ENCODE data around the gene BRF1. TPM values are rescaled to one million over a fixed set of nuclear protein-coding genes. Genes with fewer than 3 reads are reported as not detected.
"Not testable (repeated sequence)": the region's sequence is repeated elsewhere in the genome, so short reads cannot be mapped to it uniquely, and the experiment has no call there.

Gene BRF1
- total and polyA plus RNA-seq, 5 donors = 17.9 to 21.1 (median 18.2) TPM

GRCh38 chr14:105303949-105304348 lies 3.1 kb upstream of the BRF1 start:
- 73% methylated on average over 6 of the region's 6 CpGs for WGBS
- peak in 2 of 3 donors; percentile 30 to 35 for DNase-seq
- Histone ChIP-seq H3K4me1 (ENCODE audit: control insufficient read depth, insufficient read depth, low read length) (peaks cover 6% of the 10 kb centered on the region), H3K27me3 (ENCODE audit: control insufficient read depth, insufficient read depth) (no peaks in the 10 kb centered on the region), H3K4me3 (ENCODE audit: low read length) (no peak overlapping the region), H3K27ac (ENCODE audit: low read length) (no peak overlapping the region), H3K9me3 (ENCODE audit: control insufficient read depth, low read length) (no peaks in the 10 kb centered on the region)
- no peak for ATAC-seq
- intact Hi-C loops (cut with DNase I) = no loop called here

GRCh38 chr14:105301915-105302249 lies 1.1 kb upstream of the BRF1 start:
- H3K4me3 ChIP-seq (ENCODE audit: low read length); H3K27me3 ChIP-seq (ENCODE audit: control insufficient read depth, insufficient read depth); ATAC-seq; DNase-seq; H3K4me1 ChIP-seq (ENCODE audit: control insufficient read depth, insufficient read depth, low read length); intact Hi-C loops (cut with DNase I); H3K9me3 ChIP-seq (ENCODE audit: control insufficient read depth, low read length): not testable (repeated sequence)
- WGBS = 74% methylated on average over 11 of the region's 11 CpGs
- peak overlapping the region; percentile 85 for H3K27ac ChIP-seq (ENCODE audit: low read length)

GRCh38 chr14:105301103-105301914 lies 508 bp upstream of the BRF1 start:
- Histone ChIP-seq H3K4me3 (ENCODE audit: low read length) (peak overlapping the region; percentile 73), H3K27me3 (ENCODE audit: control insufficient read depth, insufficient read depth) (no peaks in the 10 kb centered on the region), H3K4me1 (ENCODE audit: control insufficient read depth, insufficient read depth, low read length) (peaks cover 6% of the 10 kb centered on the region), H3K9me3 (ENCODE audit: control insufficient read depth, low read length) (no peaks in the 10 kb centered on the region), H3K27ac (ENCODE audit: low read length) (peak overlapping the region; percentile 92)
- DNase-seq (peak; percentile 99 to 100 (median 100)), ATAC-seq (peak; percentile 96 to 97)
- 6% methylated on average over 65 of the region's 65 CpGs for whole genome bisulfite sequencing
- intact Hi-C loops (cut with DNase I) = no loop called here

- Histone ChIP-seq H3K27ac (ENCODE audit: low read length) (peak overlapping the region; percentile 92), H3K27me3 (ENCODE audit: control insufficient read depth, insufficient read depth) (no peaks in the 10 kb centered on the region), H3K4me3 (ENCODE audit: low read length) (peak overlapping the region; percentile 73), H3K9me3 (ENCODE audit: control insufficient read depth, low read length) (no peaks in the 10 kb centered on the region), H3K4me1 (ENCODE audit: control insufficient read depth, insufficient read depth, low read length) (peaks cover 6% of the 10 kb centered on the region)
- WGBS = 6% methylated on average over 54 of the region's 54 CpGs
- intact Hi-C loops (cut with DNase I) = no loop called here
- DNase-seq (peak; percentile 53 to 85 (median 58)), ATAC-seq (peak; percentile 0 to 2)
Measured at GRCh38 chr14:105299654-105300541, 903 bp downstream of the BRF1 start.

GRCh38 chr14:105297311-105297710 lies 3.5 kb downstream of the BRF1 start:
- H3K27me3 ChIP-seq (ENCODE audit: control insufficient read depth, insufficient read depth); H3K9me3 ChIP-seq (ENCODE audit: control insufficient read depth, low read length); H3K4me3 ChIP-seq (ENCODE audit: low read length); intact Hi-C loops (cut with DNase I); ATAC-seq; H3K27ac ChIP-seq (ENCODE audit: low read length): not testable (repeated sequence)
- peaks cover 14% of the 10 kb centered on the region for H3K4me1 ChIP-seq (ENCODE audit: control insufficient read depth, insufficient read depth, low read length)
- DNase-seq = peak in 1 of 3 donors; percentile 1
- 97% methylated on average over 11 of the region's 11 CpGs for WGBS

GRCh38 chr14:105294142-105294597 lies 6.6 kb downstream of the BRF1 start:
- 39% methylated on average over 15 of the region's 15 CpGs for WGBS
- peak overlapping the region; percentile 34 for H3K27ac ChIP-seq (ENCODE audit: low read length)
- H3K4me3 ChIP-seq (ENCODE audit: low read length) = no peak overlapping the region
- DNase-seq (peak; percentile 68 to 89 (median 86)), ATAC-seq (peak; percentile 95 to 96)
- H3K27me3 ChIP-seq (ENCODE audit: control insufficient read depth, insufficient read depth) = no peaks in the 10 kb centered on the region
- intact Hi-C loops (cut with DNase I) = loop anchor here in 1 of 4 donors (5.0 kb wide), 1 partner anchor 207 kb away; no protein-coding TSS in a partner anchor
- no peaks in the 10 kb centered on the region for H3K9me3 ChIP-seq (ENCODE audit: control insufficient read depth, low read length)
- peaks cover 7% of the 10 kb centered on the region for H3K4me1 ChIP-seq (ENCODE audit: control insufficient read depth, insufficient read depth, low read length)

- WGBS = 70% methylated on average over 26 of the region's 26 CpGs
- peak; percentile 9 to 12 for ATAC-seq
- peaks cover 7% of the 10 kb centered on the region for H3K4me1 ChIP-seq (ENCODE audit: control insufficient read depth, insufficient read depth, low read length)
- H3K4me3 ChIP-seq (ENCODE audit: low read length) = no peak overlapping the region
- intact Hi-C loops (cut with DNase I) = loop anchor here in 2 of 4 donors (2.0 to 5.0 kb wide), 2 partner anchors 42 to 206 kb away; no protein-coding TSS in a partner anchor
- H3K27me3 ChIP-seq (ENCODE audit: control insufficient read depth, insufficient read depth) = no peaks in the 10 kb centered on the region
- DNase-seq = peak in 2 of 3 donors; percentile 47 to 60
- H3K27ac ChIP-seq (ENCODE audit: low read length) = peak overlapping the region; percentile 34
- H3K9me3 ChIP-seq (ENCODE audit: control insufficient read depth, low read length) = no peaks in the 10 kb centered on the region
Measured at GRCh38 chr14:105292826-105293711, 7.7 kb downstream of the BRF1 start.

GRCh38 chr14:105290621-105291346 lies 10.0 kb downstream of the BRF1 start:
- DNase-seq = peak in 1 of 3 donors; percentile 46
- H3K4me1 ChIP-seq (ENCODE audit: control insufficient read depth, insufficient read depth, low read length) = peaks cover 7% of the 10 kb centered on the region
- H3K27me3 ChIP-seq (ENCODE audit: control insufficient read depth, insufficient read depth) = no peaks in the 10 kb centered on the region
- intact Hi-C loops (cut with DNase I) = loop anchor here in 1 of 4 donors (5.0 kb wide), 1 partner anchor 203 kb away; no protein-coding TSS in a partner anchor
- no peak for ATAC-seq
- H3K27ac ChIP-seq (ENCODE audit: low read length) = no peak overlapping the region
- 78% methylated on average over 13 of the region's 13 CpGs for WGBS
- H3K4me3 ChIP-seq (ENCODE audit: low read length) = no peak overlapping the region
- no peaks in the 10 kb centered on the region for H3K9me3 ChIP-seq (ENCODE audit: control insufficient read depth, low read length)

GRCh38 chr14:105288936-105289335 lies 11.9 kb downstream of the BRF1 start:
- H3K4me3 ChIP-seq (ENCODE audit: low read length); H3K9me3 ChIP-seq (ENCODE audit: control insufficient read depth, low read length); ATAC-seq; H3K4me1 ChIP-seq (ENCODE audit: control insufficient read depth, insufficient read depth, low read length); H3K27ac ChIP-seq (ENCODE audit: low read length); DNase-seq; H3K27me3 ChIP-seq (ENCODE audit: control insufficient read depth, insufficient read depth): not testable (repeated sequence)
- WGBS = 92% methylated on average over 6 of the region's 6 CpGs
- intact Hi-C loops (cut with DNase I) = loop anchor here in 1 of 4 donors (10.0 kb wide), 2 partner anchors 84 to 194 kb away; no protein-coding TSS in a partner anchor

Measured in right cardiac atrium (tissue), 5 donors.